IPS DF 19.7 (cell line): ENCODE measurements around the gene SERP2.

Experiments
- DNase-seq: peaks from one replicate; pipeline ENCODE4 v3.0.0-alpha.2; 2013; ENCODE audit warnings: low read depth, low spot score

Gene SERP2

DNA sequence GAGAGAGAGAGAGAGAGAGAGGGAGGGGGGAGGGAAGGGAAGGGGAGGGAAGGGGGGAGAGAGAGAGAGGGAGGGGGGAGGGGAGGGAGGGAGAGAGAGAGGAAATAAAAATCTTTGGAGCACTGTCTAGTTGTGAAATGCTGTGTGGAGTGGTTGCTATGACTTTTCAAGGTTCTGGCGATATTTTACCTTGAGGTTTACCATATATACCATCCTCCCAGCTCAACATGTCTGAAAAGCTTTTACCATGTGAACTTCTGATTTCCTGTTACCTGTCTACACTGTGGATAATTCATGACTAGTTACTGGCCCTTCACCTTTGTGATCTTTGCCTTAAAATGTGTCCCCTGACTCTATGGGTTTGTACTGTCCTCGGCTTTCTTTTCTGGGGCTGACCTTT, 38.2 kb downstream of the SERP2 start:
- DNase-seq: no peak

DNA sequence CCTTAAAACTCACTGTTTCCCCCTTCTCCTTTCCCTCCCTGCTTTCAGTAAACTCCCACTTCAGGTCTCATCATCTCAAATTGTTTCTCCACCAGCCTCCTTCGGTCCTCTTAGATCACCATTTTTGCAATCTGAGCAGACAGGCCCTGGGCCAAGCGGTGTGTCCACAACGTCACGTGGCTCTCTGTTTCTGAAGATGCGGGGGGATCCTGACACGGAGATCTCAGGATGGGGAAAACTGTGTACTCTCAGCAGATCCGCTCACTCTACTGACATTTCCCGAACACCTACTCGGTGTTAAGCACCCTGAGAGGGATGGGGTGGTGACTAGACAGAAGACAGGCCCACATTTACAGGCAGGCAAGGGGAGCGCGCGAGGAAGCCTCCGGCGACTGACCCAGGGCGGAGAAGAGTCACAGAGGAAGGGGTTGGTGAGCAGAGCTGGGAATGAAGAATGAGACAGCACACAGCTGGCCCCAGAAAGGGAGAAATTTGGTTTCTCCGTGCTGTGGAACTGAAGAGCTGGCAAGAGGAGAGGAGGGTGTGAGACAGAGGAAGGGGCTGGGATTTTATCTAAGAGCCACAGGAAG, 38.8 kb downstream of the SERP2 start:
- no peak for DNase-seq

DNA sequence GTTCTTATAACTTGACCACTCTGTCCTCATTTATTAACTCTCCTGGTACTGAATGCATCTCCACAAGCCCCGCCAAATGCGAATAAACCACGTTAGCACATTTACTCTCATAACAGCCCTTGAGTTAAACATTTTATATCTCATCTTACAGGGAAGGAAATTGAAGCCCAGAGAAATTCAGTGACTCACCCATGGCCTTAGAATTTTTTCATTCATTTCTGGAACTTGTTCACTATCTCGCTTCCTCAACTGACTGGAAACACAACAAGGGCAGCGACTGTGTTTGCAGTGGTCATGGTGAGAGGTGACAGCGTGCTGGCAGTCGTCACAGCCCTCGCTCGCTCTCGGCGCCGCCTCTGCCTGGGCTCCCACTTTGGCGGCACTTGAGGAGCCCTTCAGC, 39.5 kb downstream of the SERP2 start:
- no peak for DNase-seq

DNA sequence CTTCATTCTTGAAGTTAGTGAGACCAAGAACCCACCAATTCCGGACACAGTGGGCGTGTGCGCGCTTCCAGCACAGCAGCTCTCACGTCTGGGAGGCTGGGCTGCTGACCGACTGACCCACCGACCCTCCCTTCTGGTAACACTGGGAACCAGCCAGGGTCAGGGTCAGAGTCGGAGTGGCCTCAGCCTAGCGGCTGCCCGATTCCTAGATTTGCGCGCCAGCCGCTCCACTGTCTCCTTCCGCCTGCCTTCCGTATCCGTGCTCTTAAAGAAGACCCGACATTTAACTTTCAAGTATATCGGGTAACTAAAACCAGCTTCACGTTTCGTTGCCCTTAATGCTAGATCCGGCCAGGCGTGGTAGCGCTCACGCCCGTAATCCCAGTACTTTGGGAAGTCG, 41.1 kb downstream of the SERP2 start:
- no peak for DNase-seq

DNA sequence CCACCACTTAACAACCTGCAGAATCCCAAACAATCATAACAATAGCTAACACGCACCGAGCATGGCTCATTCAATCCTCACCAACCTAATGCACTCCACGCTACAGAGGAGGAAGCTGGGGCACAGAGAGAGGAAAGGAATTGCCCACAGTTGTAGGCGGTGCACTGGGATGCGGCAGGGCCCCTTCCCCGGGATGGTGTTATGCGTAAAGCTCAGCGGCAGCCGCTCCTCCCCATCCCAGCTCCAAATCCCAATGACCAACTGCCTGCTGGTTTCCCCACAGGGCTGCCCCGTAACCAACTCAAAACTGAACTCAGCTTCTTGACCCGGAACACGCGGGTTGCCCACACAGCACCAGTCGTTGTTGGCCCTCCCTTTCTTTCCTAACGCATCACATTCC, 42.2 kb downstream of the SERP2 start:
- DNase-seq: no peak

DNA sequence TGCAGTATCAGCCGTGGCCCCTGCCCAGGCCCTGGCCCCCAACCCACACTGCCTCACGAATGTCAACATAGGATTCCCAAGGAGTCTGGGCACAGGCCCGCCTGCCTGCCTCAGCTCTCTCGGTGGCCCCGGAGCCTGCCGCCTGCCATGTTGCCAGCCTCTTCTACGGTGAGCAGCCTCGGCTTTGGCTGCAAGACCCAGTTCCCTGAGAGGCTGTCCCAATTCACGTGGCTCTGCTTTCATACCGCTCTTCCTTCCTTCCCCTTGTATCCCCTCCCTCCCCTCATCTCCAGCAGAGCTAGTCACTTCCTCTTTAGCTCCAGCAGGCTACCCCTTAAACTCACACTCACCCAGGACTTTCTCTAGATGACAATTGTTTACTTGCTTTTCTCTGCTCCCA, 42.7 kb downstream of the SERP2 start:
- no peak for DNase-seq

DNA sequence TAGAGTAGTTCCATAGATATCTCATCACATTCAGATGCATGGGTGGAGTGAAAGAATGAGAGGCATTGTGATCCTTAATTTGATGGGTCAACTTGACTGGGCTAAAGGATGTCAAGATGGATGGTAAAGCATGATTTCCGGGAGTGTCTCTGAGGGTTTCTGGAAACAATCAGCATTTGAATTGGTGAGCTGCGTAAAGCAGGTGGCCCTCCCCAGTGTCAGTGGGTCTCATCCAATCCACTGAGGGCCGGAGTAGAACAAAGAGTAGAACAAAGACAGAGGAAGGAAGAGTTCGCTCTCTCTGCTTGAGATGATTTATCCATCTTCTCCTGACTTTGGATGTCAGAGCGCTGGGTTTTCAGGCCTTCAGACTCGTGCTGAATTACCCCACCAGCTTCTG, 43.1 kb downstream of the SERP2 start:
- no peak for DNase-seq

DNA sequence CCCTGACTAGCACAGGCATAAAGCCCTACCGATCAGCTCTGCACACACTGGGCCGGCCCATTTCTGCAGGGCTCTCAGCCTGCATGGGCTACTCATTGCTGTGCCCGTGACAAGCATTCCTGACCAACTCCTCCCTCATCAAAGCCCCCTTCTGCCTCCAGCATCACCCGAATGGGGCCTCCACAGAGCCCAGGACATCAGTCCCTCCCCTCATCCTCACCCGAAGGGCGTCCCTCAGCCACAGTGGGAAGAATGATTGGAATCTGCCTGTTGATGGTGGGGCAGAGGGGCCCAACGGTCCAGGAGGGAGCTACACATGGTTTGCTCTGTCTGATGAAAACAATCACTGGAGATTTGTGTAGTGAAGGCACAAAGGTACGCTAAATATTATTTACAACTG, 43.8 kb downstream of the SERP2 start:
- no peak for DNase-seq

DNA sequence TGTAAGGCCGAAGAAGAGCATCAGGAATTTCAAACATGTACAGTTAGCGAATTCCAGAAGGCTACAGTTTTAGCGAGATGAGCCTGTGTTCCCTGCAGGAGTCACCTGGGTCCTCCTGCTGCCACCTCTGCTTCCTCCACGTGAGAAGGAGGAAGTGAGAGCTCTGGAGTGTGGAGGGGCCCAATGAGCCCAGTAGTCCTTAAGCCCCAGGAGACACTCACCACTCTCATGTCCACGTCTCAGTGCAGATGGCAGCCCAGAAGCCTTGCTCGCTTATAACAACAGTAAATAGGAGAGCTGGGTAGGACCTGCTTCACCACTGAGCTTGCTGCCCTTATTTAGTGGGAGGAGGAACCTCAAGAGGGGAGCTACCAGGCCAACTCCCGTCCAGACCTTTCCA, 44.3 kb downstream of the SERP2 start:
- DNase-seq: no peak

DNA sequence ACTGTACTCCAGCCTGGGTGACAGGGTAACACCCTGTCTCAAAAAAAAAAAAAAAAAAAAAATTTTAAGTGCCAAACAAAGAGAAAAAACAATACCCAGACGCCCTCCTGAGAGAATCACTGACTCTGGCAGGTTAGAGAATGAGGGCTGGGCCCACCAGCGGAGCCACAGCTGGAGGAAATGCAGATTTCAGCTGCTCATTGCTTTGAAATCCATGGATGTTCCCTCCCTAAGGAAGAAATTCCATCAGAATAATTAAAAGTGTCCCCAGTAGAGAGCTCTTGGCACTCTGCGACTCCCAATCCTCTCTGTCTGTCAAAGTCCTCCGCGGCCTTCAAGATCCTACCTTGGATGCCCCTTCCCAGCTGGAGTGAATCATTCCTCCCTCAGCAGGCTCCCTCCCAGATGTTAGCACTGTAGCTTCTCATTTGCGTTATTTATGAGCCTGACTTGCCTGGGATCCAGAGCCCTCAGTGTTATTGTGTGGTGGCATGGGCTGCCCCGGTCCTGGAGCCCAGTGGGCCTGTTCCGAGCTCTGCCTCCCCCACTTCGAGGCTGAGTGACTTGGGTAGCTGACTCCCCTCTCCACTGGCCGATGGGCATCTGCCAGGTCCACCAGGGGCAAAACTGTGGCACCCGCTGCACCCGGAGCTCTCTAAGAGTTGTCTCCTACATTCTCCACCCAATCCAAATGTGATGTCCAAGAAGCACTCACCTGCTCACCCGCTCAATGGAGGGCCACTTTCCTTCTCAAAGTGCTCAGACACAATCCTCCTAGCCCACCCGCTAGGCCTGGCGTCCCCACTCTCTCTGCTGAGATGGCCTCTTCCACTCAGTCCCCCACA, 47.0 kb downstream of the SERP2 start:
- DNase-seq: no peak

DNA sequence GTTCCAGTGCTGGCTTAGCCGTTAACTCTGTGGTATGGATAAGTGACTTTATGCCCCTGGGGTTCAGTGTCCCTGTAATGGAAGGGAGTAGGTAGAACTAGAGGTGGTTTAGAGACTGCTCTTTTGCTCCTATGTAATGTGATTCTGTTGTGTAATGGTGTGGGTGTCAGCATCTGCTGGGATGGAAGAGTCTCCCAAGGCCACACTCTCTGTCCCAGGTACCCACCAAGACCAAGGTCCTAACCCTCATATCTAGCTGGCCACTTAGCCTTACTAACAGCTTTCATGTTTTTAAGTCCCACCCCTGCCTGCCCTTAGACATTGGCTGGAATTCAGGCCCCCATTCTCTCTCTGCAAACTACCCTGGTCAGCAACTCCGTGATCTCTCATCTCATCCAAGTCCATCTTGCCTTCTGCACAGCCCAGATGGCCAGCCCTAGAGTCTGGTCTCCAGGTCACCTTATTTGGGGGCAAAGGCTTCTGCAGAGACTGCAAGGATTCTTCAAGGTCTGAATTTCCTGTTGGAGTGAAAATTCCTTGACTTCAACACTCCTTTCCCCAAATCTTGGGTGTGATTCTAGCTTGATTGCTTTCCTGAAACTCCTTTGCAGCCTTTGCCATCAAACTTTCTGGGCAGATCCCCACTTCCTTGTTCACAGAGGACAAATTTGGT, 48.4 kb downstream of the SERP2 start:
- DNase-seq: no peak

DNA sequence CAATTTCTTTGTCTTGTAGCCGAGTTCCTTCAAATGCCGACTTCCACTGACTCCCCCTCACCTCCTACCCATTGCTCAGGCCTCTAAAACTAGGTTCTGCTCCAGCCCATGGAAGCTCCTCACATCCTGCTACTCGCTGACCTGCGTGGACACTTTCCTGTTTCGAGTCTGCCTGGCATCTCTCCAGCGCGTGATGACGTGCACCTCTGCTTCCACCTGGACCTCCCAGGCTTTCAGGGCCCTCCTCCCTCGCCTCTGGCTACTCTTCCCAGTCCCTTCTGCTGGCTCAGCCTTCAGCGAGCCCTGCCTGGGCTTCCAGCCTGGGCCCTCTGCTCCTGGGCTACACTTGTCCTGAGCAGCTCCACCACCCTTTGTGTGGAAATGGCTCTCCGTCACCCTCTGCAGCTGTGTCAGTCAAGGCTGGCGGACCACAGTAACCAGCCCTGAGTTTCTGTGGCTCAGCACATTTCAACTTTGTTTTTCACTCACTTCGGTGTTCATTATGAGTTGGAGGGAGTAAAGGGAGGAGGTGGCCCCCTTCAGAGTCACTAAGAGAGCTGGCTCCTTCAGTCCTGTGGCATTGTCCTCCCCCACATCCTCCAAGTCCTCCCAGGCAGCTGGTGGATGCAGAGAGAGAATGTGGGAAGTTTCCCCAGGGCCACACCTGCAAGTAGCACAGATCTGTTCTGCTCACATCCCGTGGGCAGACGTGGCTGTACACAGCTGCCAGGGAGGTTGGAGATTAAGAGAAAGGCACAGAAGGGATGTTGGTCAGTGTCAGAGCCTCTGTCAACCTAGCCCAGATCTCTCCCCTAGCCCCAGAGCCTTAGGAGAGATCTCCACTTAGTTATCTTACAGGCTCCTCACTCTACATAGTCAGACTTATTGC, 49.4 kb downstream of the SERP2 start:
- DNase-seq: no peak

DNA sequence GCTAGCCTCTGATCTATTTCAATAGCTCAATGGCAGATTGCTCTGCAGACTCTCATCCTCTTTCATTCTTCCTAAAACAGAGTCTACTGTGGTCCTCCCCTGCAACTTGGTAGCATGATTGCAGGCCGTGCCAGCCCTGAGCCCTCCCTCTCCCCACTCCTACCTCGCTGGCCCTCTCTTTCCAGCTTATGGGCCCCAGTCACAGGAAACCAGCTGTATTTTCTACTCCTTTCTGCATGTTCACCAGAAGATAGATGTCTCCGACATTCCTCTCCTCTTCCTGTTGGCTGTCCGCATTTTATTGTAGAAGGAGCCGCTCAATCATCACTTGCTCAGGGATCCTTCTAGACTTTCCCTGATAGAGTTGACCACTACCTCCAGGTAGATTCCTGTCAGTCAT, 50.2 kb downstream of the SERP2 start:
- DNase-seq: no peak

DNA sequence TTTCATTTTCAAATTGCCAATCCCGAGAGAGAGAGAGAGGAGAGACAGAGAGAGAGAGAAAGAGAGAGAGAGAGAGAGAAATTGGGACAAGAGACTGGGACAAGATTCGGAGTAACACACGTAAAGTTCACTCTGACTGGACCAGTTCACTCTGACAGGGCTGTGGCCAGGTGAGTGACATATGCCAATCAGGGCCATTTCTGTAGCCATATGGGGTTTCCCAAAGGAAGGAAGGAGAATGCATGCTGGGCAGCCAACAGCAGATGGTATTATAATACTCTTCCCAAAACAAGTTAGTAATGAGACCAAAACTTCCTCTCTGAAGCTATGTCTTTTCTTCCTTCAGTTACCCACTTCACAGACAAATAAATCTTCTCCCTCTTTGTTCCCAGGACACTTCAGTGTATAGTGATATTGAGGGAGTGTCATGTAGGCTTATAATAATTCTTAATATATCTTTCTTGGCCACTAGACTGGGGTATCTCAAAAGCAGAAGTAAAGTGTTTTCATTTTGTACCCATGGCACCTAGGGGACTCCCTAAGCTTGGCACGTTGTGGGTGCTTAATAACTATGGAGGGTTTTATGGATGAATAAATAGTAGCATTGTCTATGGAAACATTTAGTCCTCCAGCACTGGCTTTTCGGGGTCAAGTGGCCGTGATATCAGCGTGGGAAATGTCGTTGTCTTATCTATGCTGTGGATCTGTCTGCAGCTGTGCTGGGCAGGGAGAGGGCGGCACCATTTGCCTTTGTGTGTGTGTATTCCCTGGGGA, 51.6 kb downstream of the SERP2 start:
- DNase-seq: no peak

DNA sequence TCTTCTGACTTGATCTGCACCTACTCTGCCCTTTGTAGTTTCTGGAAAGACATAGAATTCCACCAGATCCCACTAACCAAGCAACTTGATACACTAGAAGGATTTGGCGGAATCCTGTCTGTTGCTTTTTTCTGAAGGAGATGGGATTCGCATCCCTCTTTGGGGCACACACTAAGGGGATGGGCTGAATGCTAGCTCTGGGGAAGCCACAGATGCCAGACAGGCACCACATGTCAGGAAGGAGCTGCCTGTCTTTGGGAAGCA, 52.1 kb downstream of the SERP2 start:
- DNase-seq: no peak

DNA sequence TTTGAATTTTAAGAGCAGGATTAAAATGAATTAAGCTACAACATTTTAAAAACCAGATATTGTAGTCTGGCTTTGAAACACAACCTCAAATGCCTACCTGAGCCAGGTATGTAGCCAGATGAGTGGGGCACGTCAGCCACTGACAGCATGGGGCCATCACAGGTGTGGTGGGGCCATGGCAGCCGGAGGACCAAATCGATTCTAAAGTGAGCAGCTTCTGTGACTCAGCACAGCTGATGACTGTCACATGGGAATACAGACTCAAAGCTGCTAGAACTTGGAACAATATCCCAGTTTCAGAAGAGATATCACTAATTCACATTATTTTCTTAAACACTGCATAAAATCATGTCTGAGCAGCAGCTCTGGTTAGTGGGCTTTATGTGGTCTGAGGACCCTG, 52.8 kb downstream of the SERP2 start:
- no peak for DNase-seq

DNA sequence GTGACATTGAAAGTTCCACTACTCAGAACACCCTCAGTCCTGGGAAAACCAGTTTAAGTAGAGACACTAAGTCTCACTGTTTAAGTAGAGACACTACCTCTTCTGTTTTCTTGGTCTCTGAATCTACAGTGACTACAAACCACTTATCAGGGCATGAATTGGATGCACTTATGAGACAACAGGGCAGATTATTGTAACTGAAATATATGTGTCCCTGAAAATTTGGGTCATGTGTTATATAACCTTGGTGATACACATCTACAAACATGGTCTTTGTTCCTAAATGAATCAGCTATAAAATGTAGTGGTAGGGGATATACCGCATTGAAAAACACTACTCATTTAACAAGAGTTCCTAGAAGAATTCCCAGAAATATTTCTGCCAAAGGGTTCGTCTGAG, 55.7 kb downstream of the SERP2 start:
- DNase-seq: no peak

DNA sequence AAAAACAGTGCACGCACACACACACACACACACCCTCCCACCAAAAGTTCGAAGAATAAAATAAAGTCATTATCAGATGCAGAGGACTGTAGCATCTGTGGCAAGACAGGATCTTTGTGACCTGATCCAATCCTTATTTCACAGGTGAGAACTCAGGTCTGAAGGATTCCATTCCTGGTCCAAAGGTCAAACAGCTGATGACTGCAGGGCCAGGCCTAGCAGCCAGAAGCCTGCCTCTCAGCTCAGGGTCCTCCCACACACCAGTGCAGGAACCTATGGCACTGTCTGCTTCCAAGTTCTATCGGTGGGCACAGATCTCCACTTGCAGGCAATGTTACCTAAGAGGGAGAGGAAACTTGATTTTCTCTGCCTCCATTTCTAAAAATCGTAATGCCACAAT, 57.5 kb downstream of the SERP2 start:
- no peak for DNase-seq

DNA sequence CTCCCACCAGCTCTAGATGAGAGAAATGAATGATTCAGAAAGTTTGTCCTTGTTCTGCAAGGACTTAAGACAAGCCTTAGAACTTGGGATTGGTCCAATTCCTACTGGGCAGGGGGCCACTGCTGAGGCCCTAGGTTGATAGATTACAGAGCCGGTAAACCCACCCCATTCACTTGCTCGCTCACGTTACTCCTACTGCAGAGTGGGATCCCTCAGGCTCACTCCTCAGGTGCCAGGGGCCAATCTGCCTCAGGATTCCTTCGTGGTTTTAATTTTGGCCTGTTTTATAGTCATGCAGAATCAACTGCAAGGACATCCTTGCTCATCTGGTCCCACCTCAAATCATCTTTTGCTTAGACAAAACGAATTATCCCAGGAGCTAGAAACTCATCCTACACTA, 59.0 kb downstream of the SERP2 start:
- DNase-seq: no peak

DNA sequence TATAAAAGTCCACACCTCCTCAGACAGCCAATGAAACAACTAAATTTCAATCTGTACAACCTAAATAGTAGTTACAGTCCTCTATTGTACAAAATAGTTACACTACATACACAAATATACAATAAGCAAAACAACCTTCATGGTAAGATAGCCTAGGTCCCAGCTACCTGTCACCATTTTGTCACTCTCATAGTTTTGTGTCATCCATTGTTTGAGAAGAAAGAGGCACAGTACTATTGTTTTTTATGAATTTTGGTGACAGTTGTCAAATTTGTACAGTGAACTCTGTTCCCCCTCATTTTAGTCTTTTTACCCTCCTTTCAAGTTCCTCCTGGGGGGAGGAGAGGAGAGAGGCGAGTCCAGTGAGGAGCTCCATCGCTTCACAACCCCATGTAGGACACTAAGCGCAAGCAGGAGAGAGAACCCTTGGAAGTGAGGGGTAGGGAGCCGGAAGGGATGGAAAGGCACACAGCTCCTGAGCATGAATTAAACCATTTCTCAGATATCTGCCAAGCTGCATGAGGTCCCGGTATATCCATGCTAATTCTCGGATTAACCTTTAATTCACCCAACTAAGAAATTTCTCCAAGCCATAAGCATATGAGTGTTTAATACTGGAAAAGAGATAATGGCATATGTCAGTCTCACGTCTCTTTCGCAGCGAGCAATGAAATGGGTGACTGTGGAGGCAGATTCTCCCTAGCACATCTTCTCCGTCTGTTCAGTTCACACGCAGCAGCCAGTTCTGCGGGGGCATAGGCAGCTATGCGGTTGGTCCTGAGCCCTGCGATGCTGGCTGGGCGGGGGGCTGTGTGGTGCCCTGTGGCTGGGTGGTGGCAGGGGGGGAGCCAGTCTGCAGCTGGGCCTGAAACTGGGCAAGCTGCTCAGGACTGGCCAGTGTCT, 60.5 kb downstream of the SERP2 start:
- DNase-seq: no peak

DNA sequence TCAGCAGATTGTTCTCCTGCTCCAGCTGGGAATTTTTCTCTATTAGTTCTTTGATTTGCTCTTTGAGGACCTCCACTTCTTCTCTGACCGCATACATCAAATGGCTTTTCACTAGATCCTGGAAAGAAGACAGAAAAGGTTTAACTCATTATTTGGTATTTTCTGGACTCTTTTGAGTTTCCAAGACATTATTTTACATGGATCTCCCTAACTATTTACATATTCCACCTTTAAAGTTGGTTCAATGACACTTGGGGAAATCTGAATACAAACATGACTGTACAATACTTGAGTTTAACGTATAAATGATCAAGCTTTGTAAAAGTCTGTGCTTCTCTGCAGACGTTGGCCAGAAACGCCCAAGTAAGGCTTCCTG, 61.1 kb downstream of the SERP2 start:
- DNase-seq: no peak
